GM23338 (cell line): ENCODE measurements around the gene MYO1E. TPM values are rescaled to one million over a fixed set of nuclear protein-coding genes. Genes with fewer than 3 reads are reported as not detected.

Source experiments
- ATAC-seq: fragments of 200-7000 bp; cut with Tn5 transposase; 3 replicates; pipeline ENCODE4 v1.9.1; 2020
- DNase-seq: peaks from one replicate; pipeline ENCODE4 v3.0.0-alpha.2; 2015; ENCODE audit warnings: low spot score
- H2AFZ ChIP-seq: fragments of 200-600 bp; sonication (generic); 2 replicates; pipeline ENCODE4 v1.8.0; 2016; ENCODE audit warnings: antibody characterized with exemption, mild to moderate bottlenecking, moderate library complexity
- H3F3A ChIP-seq: fragments of 200-600 bp; sonication (generic); replicated peaks from 2 replicates; pipeline ENCODE4 v1.8.0; 2017; ENCODE audit warnings: antibody characterized with exemption, mixed run types, low read depth
- H3K27ac ChIP-seq: fragments of 200-600 bp; sonication (generic); 2 replicates; pipeline ENCODE4 v1.6.1; 2016; ENCODE audit warnings: low read depth
- H3K27me3 ChIP-seq: fragments of 200-600 bp; sonication (generic); 2 replicates; pipeline ENCODE4 v1.8.0; 2016; ENCODE audit warnings: mild to moderate bottlenecking, mixed run types, moderate library complexity; ENCODE audit not compliant: insufficient read depth
- H3K36me3 ChIP-seq: fragments of 200-600 bp; sonication (generic); 2 replicates; pipeline ENCODE4 v1.8.0; 2016; ENCODE audit warnings: mild to moderate bottlenecking; ENCODE audit not compliant: insufficient read depth
- H3K4me1 ChIP-seq: fragments of 200-600 bp; sonication (generic); 2 replicates; pipeline ENCODE4 v1.8.0; 2016; ENCODE audit warnings: mild to moderate bottlenecking, moderate library complexity; ENCODE audit not compliant: insufficient read depth
- H3K4me2 ChIP-seq: fragments of 200-600 bp; sonication (generic); 2 replicates; pipeline ENCODE4 v1.7.1; 2017; ENCODE audit warnings: mixed run types
- H3K4me3 ChIP-seq: fragments of 200-600 bp; sonication (generic); 2 replicates; pipeline ENCODE4 v1.6.1; 2016; ENCODE audit warnings: mixed run types
- H3K79me2 ChIP-seq: fragments of 200-600 bp; sonication (generic); replicated peaks from 2 replicates; pipeline ENCODE4 v1.8.0; 2017; ENCODE audit warnings: mild to moderate bottlenecking; ENCODE audit not compliant: insufficient read depth
- H3K9me2 ChIP-seq: fragments of 200-600 bp; sonication (generic); 2 replicates; pipeline ENCODE4 v1.8.0; 2017; ENCODE audit not compliant: insufficient read depth
- H4K20me1 ChIP-seq: fragments of 200-600 bp; sonication (generic); replicated peaks from 2 replicates; pipeline ENCODE4 v1.8.0; 2017; ENCODE audit warnings: mild to moderate bottlenecking; ENCODE audit not compliant: insufficient read depth
- H3K27ac Mint-ChIP-seq: 2 replicates; pipeline ENCODE4 v1.8.0; 2020; ENCODE audit warnings: inconsistent platforms, mild to moderate bottlenecking, moderate library complexity, mixed read lengths
- H3K27me3 Mint-ChIP-seq: 3 replicates; pipeline ENCODE4 v1.8.0; 2022; ENCODE audit warnings: low read depth, mild to moderate bottlenecking, moderate library complexity, mixed read lengths, inconsistent platforms; ENCODE audit not compliant: insufficient read depth, poor library complexity
- H3K36me3 Mint-ChIP-seq: 3 replicates; pipeline ENCODE4 v1.8.0; 2021; ENCODE audit warnings: low read depth, mild to moderate bottlenecking, inconsistent platforms, moderate library complexity, mixed read lengths
- H3K4me1 Mint-ChIP-seq: 3 replicates; pipeline ENCODE4 v1.8.0; 2020; ENCODE audit warnings: mild to moderate bottlenecking, inconsistent platforms, mixed read lengths
- H3K4me3 Mint-ChIP-seq: 3 replicates; pipeline ENCODE4 v1.8.0; 2021; ENCODE audit warnings: moderate library complexity, mild to moderate bottlenecking, inconsistent platforms, mixed read lengths
- H3K9me3 Mint-ChIP-seq: 3 replicates; pipeline ENCODE4 v1.8.0; 2020; ENCODE audit warnings: moderate library complexity, mild to moderate bottlenecking, inconsistent platforms, mixed read lengths
- CREB1 ChIP-seq: fragments of 250-450 bp; sonication (Bioruptor Pico); IDR thresholded peaks from 2 replicates; pipeline ENCODE4 v1.5.0; 2020; ENCODE audit warnings: low read depth, mild to moderate bottlenecking, moderate library complexity
- EZH2 ChIP-seq: fragments of 200-600 bp; sonication (generic); IDR thresholded peaks from one replicate; pipeline ENCODE4 v1.8.0; 2017; ENCODE audit warnings: antibody characterized with exemption, mild to moderate bottlenecking, low read depth; ENCODE audit not compliant: unreplicated experiment
- JUNB ChIP-seq: IDR thresholded peaks from one replicate; pipeline ENCODE4 v1.6.1; 2016; ENCODE audit warnings: antibody characterized with exemption; ENCODE audit not compliant: unreplicated experiment
- NANOG ChIP-seq: IDR thresholded peaks from 2 replicates; pipeline ENCODE4 v1.6.1; 2016; ENCODE audit warnings: antibody characterized with exemption, borderline replicate concordance
- POLR2AphosphoS5 ChIP-seq: IDR thresholded peaks from 2 replicates; pipeline ENCODE4 v1.6.1; 2016; ENCODE audit warnings: antibody characterized with exemption, low read depth
- STAT1 ChIP-seq: IDR thresholded peaks from one replicate; pipeline ENCODE4 v1.6.1; 2016; ENCODE audit warnings: antibody characterized with exemption; ENCODE audit not compliant: unreplicated experiment
- ZNF114 ChIP-seq: fragments of 250-450 bp; sonication (Bioruptor Pico); IDR thresholded peaks from 2 replicates; pipeline ENCODE4 v1.5.0; 2020; ENCODE audit warnings: mild to moderate bottlenecking, moderate library complexity
- ZNF331 ChIP-seq: fragments of 250-450 bp; sonication (Bioruptor Pico); IDR thresholded peaks from 2 replicates; pipeline ENCODE4 v1.5.0; 2020; ENCODE audit warnings: low read depth, mild to moderate bottlenecking, moderate library complexity
- polyA plus RNA-seq: library from polyadenylated mRNA; unstranded; fragments of >200 nt; fragmentation: Nextera tagmentation; extraction: Ambion mirVana; gene quantifications from 2 replicates; pipeline ENCODE4 v1.2.1, GENCODE V29; 2016
- total RNA-seq: library from RNA; depleted of rRNA; stranded (reverse); fragments of >200 nt; shearing (Covaris generic); gene quantifications from 2 replicates; pipeline ENCODE4 v1.2.3, GENCODE V29; 2014
- TF ChIP-seq, protein P1 (sequence below), 2 experiments: fragments of 200-600 bp in 1 of 2; sonication (generic) in 1 of 2; conservative IDR thresholded peaks; 2 replicates each; pipeline versions ENCODE4 v1.5.1 to v1.6.1; 2016 to 2017; ENCODE audit warnings: antibody characterized with exemption in 2 of 2, low read depth in 2 of 2, mild to moderate bottlenecking in 2 of 2, moderate library complexity in 1 of 2
- TF ChIP-seq, protein P2 (sequence below): IDR thresholded peaks from 2 replicates; pipeline ENCODE4 v1.6.1; 2016; ENCODE audit warnings: antibody characterized with exemption
- TF ChIP-seq, protein P3 (sequence below): fragments of 250-450 bp; sonication (Bioruptor Pico); IDR thresholded peaks from 2 replicates; pipeline ENCODE4 v1.5.0; 2020; ENCODE audit warnings: mild to moderate bottlenecking, moderate library complexity

Gene MYO1E
- total and polyA plus RNA-seq, 2 experiments from 2014 or later = 68.3 to 131 TPM

DNA sequence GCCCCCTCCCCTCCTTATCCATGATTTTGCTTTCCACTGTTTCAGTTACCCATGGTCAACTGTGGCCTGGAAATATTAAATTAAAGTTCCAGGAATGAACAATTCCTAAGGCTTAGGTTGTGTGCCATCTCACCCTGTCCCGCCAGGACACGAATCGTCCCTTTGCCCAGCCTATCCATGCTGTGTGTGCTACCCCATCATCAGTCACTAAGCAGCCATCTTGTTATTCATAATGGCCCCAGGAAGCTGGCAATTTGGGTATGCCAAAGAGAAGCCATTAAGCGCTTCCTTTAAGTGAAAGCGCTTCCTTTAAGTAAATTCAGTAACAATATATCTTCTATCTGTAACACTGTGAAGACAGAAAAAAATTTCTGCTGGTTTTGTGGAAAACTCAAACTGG, 215.3 kb downstream of the MYO1E start:
- H3K36me3 Mint-ChIP-seq = peaks cover 48% of the 10 kb centered on the region
- Histone ChIP-seq H3K79me2 (no peaks in the 10 kb centered on the region), H3F3A (no peaks in the 10 kb centered on the region), H3K4me1 (no peaks in the 10 kb centered on the region), H4K20me1 (no peaks in the 10 kb centered on the region; the same call in none of the 2 replicates), H3K4me2 (no peak overlapping the region), H2AFZ (no peak overlapping the region), H3K27ac (no peak overlapping the region), H3K9me2 (no peaks in the 10 kb centered on the region), H3K27me3 (no peaks in the 10 kb centered on the region), H3K4me3 (no peak overlapping the region), H3K36me3 (peaks cover 29% of the 10 kb centered on the region)
- peaks cover 14% of the 10 kb centered on the region for H3K27me3 Mint-ChIP-seq
- DNase-seq (no peak), ATAC-seq (no peak)
- no peak overlapping the region for H3K4me3 Mint-ChIP-seq
- no peaks in the 10 kb centered on the region for H3K9me3 Mint-ChIP-seq
- H3K4me1 Mint-ChIP-seq = peaks cover 5% of the 10 kb centered on the region; the same call in 1 of the 3 replicates
- H3K27ac Mint-ChIP-seq = no peak overlapping the region
- TF ChIP-seq EZH2 (no peak), NANOG (no peak), ZNF114 (CRISPR knock-in tag) (no peak), POLR2AphosphoS5 (no peak), STAT1 (no peak), CREB1 (CRISPR knock-in tag) (no peak)
- TF ChIP-seq, protein P1, sequence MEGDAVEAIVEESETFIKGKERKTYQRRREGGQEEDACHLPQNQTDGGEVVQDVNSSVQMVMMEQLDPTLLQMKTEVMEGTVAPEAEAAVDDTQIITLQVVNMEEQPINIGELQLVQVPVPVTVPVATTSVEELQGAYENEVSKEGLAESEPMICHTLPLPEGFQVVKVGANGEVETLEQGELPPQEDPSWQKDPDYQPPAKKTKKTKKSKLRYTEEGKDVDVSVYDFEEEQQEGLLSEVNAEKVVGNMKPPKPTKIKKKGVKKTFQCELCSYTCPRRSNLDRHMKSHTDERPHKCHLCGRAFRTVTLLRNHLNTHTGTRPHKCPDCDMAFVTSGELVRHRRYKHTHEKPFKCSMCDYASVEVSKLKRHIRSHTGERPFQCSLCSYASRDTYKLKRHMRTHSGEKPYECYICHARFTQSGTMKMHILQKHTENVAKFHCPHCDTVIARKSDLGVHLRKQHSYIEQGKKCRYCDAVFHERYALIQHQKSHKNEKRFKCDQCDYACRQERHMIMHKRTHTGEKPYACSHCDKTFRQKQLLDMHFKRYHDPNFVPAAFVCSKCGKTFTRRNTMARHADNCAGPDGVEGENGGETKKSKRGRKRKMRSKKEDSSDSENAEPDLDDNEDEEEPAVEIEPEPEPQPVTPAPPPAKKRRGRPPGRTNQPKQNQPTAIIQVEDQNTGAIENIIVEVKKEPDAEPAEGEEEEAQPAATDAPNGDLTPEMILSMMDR (conservative IDR thresholded peaks at IDR 0.05; ENCODE audit: low read depth in 2 of 2) = no peak
- TF ChIP-seq, protein P2, sequence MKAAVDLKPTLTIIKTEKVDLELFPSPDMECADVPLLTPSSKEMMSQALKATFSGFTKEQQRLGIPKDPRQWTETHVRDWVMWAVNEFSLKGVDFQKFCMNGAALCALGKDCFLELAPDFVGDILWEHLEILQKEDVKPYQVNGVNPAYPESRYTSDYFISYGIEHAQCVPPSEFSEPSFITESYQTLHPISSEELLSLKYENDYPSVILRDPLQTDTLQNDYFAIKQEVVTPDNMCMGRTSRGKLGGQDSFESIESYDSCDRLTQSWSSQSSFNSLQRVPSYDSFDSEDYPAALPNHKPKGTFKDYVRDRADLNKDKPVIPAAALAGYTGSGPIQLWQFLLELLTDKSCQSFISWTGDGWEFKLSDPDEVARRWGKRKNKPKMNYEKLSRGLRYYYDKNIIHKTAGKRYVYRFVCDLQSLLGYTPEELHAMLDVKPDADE = no peak

DNA sequence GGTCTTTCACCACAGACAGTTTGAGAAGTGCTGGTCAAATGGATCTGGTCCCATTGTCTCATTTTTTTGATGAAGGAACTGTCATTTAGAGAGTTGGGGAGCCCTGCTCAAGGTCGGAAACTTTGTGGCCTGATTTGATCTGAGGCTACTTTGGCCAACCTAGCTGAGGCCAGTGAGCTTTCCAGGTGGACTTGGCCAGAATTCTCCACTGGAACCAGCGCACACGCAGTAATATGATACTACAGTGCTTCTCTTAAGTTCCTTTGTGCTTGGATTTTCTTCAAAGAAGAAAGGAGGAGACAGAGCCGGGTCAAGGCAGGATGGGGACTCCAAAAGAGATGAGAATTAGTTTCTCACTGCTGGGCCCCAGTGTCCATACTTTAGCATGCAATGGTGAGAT, 217.2 kb downstream of the MYO1E start:
- Mint-ChIP-seq H3K36me3 (peaks cover 54% of the 10 kb centered on the region), H3K9me3 (no peaks in the 10 kb centered on the region), H3K4me1 (no peaks in the 10 kb centered on the region), H3K27ac (no peak overlapping the region), H3K4me3 (no peak overlapping the region), H3K27me3 (peaks cover 10% of the 10 kb centered on the region)
- Histone ChIP-seq H3K79me2 (no peaks in the 10 kb centered on the region), H3K4me1 (no peaks in the 10 kb centered on the region), H3F3A (no peaks in the 10 kb centered on the region), H2AFZ (no peak overlapping the region), H3K4me3 (no peak overlapping the region), H3K27ac (no peak overlapping the region), H3K27me3 (no peaks in the 10 kb centered on the region), H3K4me2 (no peak overlapping the region), H3K9me2 (no peaks in the 10 kb centered on the region), H4K20me1 (no peaks in the 10 kb centered on the region; the same call in none of the 2 replicates), H3K36me3 (peaks cover 24% of the 10 kb centered on the region)
- ATAC-seq = no peak
- no peak for DNase-seq
- no peak for TF ChIP-seq ZNF331 (CRISPR knock-in tag)
- TF ChIP-seq, protein P3, sequence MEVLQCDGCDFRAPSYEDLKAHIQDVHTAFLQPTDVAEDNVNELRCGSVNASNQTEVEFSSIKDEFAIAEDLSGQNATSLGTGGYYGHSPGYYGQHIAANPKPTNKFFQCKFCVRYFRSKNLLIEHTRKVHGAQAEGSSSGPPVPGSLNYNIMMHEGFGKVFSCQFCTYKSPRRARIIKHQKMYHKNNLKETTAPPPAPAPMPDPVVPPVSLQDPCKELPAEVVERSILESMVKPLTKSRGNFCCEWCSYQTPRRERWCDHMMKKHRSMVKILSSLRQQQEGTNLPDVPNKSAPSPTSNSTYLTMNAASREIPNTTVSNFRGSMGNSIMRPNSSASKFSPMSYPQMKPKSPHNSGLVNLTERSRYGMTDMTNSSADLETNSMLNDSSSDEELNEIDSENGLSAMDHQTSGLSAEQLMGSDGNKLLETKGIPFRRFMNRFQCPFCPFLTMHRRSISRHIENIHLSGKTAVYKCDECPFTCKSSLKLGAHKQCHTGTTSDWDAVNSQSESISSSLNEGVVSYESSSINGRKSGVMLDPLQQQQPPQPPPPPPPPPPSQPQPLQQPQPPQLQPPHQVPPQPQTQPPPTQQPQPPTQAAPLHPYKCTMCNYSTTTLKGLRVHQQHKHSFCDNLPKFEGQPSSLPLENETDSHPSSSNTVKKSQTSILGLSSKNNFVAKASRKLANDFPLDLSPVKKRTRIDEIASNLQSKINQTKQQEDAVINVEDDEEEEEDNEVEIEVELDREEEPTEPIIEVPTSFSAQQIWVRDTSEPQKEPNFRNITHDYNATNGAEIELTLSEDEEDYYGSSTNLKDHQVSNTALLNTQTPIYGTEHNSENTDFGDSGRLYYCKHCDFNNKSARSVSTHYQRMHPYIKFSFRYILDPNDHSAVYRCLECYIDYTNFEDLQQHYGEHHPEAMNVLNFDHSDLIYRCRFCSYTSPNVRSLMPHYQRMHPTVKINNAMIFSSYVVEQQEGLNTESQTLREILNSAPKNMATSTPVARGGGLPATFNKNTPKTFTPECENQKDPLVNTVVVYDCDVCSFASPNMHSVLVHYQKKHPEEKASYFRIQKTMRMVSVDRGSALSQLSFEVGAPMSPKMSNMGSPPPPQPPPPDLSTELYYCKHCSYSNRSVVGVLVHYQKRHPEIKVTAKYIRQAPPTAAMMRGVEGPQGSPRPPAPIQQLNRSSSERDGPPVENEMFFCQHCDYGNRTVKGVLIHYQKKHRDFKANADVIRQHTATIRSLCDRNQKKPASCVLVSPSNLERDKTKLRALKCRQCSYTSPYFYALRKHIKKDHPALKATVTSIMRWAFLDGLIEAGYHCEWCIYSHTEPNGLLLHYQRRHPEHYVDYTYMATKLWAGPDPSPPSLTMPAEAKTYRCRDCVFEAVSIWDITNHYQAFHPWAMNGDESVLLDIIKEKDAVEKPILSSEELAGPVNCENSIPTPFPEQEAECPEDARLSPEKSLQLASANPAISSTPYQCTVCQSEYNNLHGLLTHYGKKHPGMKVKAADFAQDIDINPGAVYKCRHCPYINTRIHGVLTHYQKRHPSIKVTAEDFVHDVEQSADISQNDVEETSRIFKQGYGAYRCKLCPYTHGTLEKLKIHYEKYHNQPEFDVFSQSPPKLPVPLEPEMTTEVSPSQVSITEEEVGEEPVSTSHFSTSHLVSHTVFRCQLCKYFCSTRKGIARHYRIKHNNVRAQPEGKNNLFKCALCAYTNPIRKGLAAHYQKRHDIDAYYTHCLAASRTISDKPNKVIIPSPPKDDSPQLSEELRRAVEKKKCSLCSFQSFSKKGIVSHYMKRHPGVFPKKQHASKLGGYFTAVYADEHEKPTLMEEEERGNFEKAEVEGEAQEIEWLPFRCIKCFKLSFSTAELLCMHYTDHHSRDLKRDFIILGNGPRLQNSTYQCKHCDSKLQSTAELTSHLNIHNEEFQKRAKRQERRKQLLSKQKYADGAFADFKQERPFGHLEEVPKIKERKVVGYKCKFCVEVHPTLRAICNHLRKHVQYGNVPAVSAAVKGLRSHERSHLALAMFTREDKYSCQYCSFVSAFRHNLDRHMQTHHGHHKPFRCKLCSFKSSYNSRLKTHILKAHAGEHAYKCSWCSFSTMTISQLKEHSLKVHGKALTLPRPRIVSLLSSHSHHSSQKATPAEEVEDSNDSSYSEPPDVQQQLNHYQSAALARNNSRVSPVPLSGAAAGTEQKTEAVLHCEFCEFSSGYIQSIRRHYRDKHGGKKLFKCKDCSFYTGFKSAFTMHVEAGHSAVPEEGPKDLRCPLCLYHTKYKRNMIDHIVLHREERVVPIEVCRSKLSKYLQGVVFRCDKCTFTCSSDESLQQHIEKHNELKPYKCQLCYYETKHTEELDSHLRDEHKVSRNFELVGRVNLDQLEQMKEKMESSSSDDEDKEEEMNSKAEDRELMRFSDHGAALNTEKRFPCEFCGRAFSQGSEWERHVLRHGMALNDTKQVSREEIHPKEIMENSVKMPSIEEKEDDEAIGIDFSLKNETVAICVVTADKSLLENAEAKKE = no peak
- TF ChIP-seq, protein P1 (conservative IDR thresholded peaks at IDR 0.05; ENCODE audit: low read depth in 2 of 2) = no peak
- TF ChIP-seq ZNF114 (CRISPR knock-in tag) = no peak
- no peak for TF ChIP-seq CREB1 (CRISPR knock-in tag)
- TF ChIP-seq JUNB = no peak
- no peak for TF ChIP-seq STAT1
- TF ChIP-seq NANOG = no peak
